DMS 273 (cell line): ENCODE measurements around the gene SEZ6L2.
"Not testable (repeated sequence)": the region's sequence is repeated elsewhere in the genome, so short reads cannot be mapped to it uniquely, and the experiment has no call there.

Experiments
- DNase-seq: peaks from one replicate; lab custom pipeline; 2025; ENCODE audit not compliant: unreplicated experiment; lab: John Stamatoyannopoulos, UW

The SEZ6L2 gene

GRCh38 chr16:29891525-29892457, 7.6 kb downstream of the SEZ6L2 start:
- DNase-seq: no peak

- DNase-seq: not testable (repeated sequence)
Measured at GRCh38 chr16:29889372-29889771, 10.0 kb downstream of the SEZ6L2 start.

DNA sequence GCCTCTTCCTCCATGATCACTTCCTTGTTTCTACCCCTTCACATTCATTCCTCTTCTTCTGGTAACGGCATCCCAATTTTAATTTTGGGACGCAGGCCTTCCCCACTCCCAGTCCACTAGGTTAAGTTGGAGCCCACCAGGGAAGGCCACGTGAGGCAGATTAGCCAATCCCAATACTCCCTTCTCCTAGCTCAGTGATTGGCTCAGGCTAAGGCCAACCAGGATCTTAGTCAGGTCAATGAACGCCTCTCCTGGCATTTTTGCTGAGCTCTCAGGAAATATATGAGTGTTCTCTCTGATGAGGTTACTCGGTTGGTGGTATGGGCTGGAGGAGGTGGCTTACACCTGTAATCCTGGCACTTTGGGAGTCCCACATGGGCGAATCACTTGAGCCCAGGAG, 15.4 kb downstream of the SEZ6L2 start:
- no peak for DNase-seq

DNA sequence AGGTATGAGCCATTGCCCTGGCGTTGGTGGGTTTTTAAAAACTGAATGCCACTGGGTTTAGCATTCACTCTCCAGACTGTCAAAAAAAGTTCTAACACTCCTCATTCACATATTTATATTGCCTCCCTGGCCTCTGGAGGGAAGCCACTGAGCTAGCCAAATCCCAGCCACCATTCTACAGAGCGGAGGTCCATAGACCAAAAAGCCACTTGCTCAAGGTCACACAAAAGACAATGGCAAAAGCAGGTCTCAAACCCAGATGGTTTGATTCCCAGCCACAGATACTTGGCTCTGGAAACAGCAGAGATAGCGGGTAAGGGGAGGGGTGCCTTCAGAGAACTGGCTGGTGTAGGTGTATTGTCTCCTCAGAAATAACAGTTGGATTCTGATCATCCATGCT, 18.3 kb downstream of the SEZ6L2 start:
- DNase-seq: no peak

GRCh38 chr16:29878172-29878571, 21.2 kb downstream of the SEZ6L2 start:
- no peak for DNase-seq

GRCh38 chr16:29877266-29877961, 21.9 kb downstream of the SEZ6L2 start:
- DNase-seq: no peak

- no peak for DNase-seq
Measured at GRCh38 chr16:29876594-29877249, 22.6 kb downstream of the SEZ6L2 start.

DNA sequence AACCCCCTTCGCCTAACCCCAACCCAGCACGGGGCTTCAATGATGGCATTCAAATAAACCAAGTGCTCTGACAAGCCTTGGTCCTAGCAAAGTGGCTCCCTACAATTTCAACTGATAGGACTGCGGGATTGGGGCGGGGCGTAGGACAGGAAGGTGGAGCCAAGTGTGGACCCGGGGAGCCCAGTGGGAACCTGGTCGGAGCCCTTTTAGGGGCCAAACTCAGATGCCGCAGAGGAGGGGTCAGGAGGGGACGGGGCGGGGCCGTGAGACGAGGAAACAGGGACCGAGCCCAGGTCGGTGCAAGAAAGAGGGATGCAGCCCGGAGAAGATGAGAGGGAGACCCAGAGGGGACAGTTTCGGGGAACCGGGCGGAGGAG, 23.1 kb downstream of the SEZ6L2 start:
- DNase-seq: no peak

GRCh38 chr16:29875206-29875605, 24.1 kb downstream of the SEZ6L2 start:
- DNase-seq: no peak

DNA sequence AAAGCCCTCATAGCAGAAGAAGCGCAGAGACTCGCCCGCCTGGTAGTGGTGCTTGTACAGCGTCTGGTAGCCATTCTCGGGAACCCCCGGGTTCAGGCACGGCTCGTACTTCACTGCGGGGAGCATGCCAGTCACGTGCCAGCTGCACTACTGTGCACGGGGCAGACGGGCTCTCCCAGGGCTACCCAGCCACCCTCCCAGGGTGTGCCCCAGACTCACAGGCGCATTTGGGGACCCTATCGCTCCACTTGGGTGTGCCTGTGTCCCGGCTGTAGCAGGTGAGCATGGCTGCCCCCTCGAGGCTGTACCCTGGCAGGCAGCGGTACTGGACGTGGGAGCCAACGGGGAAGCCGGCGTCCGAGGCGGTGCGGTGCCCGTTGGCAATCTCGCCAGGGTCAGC, 26.0 kb downstream of the SEZ6L2 start:
- DNase-seq: no peak

GRCh38 chr16:29871822-29872546, 27.4 kb downstream of the SEZ6L2 start:
- no peak for DNase-seq

DNA sequence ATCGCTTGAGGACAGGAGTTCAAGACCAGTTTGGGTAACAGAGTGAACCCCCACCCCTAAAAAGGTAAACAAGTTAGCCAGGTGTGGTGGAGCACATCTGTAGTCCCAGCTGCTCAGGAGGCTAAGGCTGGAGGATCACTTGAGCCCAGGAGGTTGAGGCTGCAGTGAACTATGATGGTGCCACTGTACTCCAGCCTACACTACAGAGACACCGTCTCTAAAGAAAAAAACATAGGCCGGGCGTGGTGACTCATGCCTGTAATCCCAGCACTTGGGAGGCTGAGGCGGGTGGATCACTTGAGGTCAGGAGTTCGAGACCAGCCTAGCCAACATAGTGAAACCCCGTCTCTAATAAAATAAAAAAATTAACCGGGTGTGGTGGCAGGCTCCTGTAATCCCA, 30.3 kb downstream of the SEZ6L2 start:
- DNase-seq: not testable (repeated sequence)

GRCh38 chr16:29868396-29869009, 30.8 kb downstream of the SEZ6L2 start:
- DNase-seq: peak; percentile 66

DNA sequence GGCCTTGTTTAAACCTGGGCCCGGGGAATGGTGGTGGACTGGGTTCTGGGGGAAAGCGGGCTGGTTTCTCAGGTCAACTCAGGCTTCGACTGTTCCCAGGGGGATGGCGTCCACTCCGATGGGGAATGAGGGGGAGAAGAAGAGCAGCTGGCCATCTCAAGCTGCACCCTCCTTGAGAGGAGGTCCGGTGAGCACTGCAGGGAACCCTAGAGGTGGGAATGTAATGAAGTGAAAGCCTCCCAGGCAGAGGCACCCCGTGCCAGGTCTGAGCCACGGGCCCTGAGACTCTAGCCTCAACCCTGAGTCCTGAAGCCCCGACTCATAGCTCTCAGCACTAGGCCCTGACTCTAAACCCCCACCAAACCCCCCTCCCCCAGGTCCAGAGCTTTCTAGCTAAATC, 35.1 kb downstream of the SEZ6L2 start:
- DNase-seq: no peak

DNA sequence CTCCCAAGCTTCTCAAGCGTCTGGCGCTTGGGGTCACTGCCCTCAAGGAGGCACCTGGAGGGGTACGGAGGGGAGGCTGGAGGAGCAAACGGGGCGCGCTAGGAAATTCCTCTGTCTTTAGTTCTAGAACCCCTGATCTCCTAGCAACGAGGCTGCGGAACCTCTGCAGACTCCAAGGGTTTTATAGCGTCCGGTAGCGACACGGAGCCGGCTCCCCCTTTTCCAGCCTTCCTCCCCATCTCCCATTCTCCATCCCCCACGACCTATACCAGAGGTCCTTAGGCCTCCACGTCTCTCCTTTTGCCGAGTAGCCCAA, 35.7 kb downstream of the SEZ6L2 start:
- DNase-seq: no peak

DNA sequence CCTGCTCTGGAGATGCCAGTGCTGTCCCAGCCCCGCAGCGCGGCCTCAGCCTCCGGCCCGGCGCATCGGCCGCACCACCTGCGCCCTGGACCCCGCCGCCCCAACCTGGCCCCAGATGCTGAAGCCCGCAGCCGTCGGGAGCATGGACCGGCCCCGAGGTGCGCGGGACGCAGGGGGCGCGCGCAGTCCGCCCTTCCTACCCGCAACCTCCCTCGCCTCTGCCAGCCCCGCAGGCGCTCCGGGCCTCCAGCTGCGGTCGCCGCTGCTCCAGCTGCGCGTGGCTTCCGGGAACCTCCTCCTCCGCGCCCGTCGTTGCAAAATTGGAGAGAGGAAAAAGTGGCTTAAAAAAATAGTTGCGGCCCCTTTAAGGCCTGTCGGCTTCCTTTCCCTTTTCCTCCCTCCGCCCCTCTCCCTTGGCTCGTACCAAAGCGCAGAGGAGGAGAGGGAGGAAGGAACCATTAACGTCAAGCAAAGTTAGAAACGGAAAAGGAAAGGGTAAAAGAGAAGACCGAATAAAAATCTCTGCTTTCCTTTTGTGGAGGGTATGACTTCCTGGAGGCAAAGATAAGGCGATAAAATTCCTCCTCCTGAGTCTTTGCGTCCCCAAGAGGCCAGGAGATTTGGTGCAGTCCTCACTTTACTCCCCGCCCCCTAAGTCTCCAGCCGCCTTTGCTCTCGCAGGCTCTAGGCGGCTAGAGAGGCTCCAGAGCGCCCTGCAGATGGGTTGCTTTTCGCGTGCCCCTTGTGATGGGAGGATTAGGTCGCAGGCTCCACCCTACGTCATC, 36.3 kb downstream of the SEZ6L2 start, which contains the start of gene CDIPT:
TSS of gene CDIPT (minus strand) at position 343 of the 785 bp plus-strand sequence. CDS start 369 bp downstream, outside the sequence.
- peak; percentile 99 for DNase-seq

- DNase-seq: no peak
Measured at GRCh38 chr16:29862383-29862883, 36.9 kb downstream of the SEZ6L2 start.

- no peak for DNase-seq
Measured at GRCh38 chr16:29860218-29860617, 39.1 kb downstream of the SEZ6L2 start.

- DNase-seq: no peak
Measured at GRCh38 chr16:29858974-29859373, 40.4 kb downstream of the SEZ6L2 start.
